HEK293 (cell line): Measurements from ENCODE around the gene ALDH4A1.
A peak's percentile ranks its signal among the peaks of the same experiment; 100 is the strongest.

Experiments
- EGR2 ChIP-seq: fragments of 450-650 bp; formaldehyde crosslinking; IDR thresholded peaks from 2 replicates; pipeline ENCODE4 v1.5.1; 2016; ENCODE audit warnings: low read depth, missing biosample characterization, missing genetic modification characterization
- GLIS2 ChIP-seq: fragments of 450-650 bp; formaldehyde crosslinking; IDR thresholded peaks from 2 replicates; pipeline ENCODE4 v1.5.1; 2016; ENCODE audit warnings: missing biosample characterization, missing genetic modification characterization
- KLF7 ChIP-seq: fragments of 450-650 bp; formaldehyde crosslinking; IDR thresholded peaks from 2 replicates; pipeline ENCODE4 v1.5.1; 2016; ENCODE audit warnings: missing biosample characterization, missing genetic modification characterization, borderline replicate concordance
- KLF8 ChIP-seq: fragments of 450-650 bp; formaldehyde crosslinking; IDR thresholded peaks from 2 replicates; pipeline ENCODE4 v1.5.1; 2016; ENCODE audit warnings: missing biosample characterization, missing genetic modification characterization
- OVOL3 ChIP-seq: fragments of 450-650 bp; formaldehyde crosslinking; IDR thresholded peaks from 2 replicates; pipeline ENCODE4 v1.5.1; 2016; ENCODE audit warnings: missing biosample characterization, missing genetic modification characterization
- SCRT2 ChIP-seq: fragments of 450-650 bp; formaldehyde crosslinking; IDR thresholded peaks from 2 replicates; pipeline ENCODE4 v1.5.1; 2016; ENCODE audit warnings: missing biosample characterization, missing genetic modification characterization
- SP7 ChIP-seq: fragments of 450-650 bp; formaldehyde crosslinking; IDR thresholded peaks from 2 replicates; pipeline ENCODE4 v1.5.1; 2016; ENCODE audit warnings: missing biosample characterization, missing genetic modification characterization
- TCF7L2 ChIP-seq: IDR thresholded peaks from 2 replicates; pipeline ENCODE4 v1.6.1; 2011; ENCODE audit warnings: low read depth, mild to moderate bottlenecking, inconsistent platforms, low read length, moderate library complexity, borderline replicate concordance
- YY2 ChIP-seq: fragments of 450-650 bp; formaldehyde crosslinking; IDR thresholded peaks from 2 replicates; pipeline ENCODE4 v1.5.1; 2016; ENCODE audit warnings: missing biosample characterization, missing genetic modification characterization
- ZBTB20 ChIP-seq: fragments of 450-650 bp; formaldehyde crosslinking; IDR thresholded peaks from 2 replicates; pipeline ENCODE4 v1.5.1; 2016; ENCODE audit warnings: missing biosample characterization, missing genetic modification characterization
- ZBTB21 ChIP-seq: fragments of 450-650 bp; formaldehyde crosslinking; IDR thresholded peaks from 2 replicates; pipeline ENCODE4 v1.5.1; 2017; ENCODE audit warnings: missing biosample characterization, missing genetic modification characterization
- ZBTB48 ChIP-seq: fragments of 450-650 bp; formaldehyde crosslinking; IDR thresholded peaks from 2 replicates; pipeline ENCODE4 v1.5.1; 2016; ENCODE audit warnings: missing biosample characterization, missing genetic modification characterization
- ZIC2 ChIP-seq: fragments of 450-650 bp; formaldehyde crosslinking; IDR thresholded peaks from 2 replicates; pipeline ENCODE4 v1.5.1; 2016; ENCODE audit warnings: missing biosample characterization, missing genetic modification characterization
- ZNF155 ChIP-seq: fragments of 450-650 bp; formaldehyde crosslinking; IDR thresholded peaks from 2 replicates; pipeline ENCODE4 v1.5.1; 2016; ENCODE audit warnings: missing biosample characterization, missing genetic modification characterization
- ZNF311 ChIP-seq: fragments of 450-650 bp; formaldehyde crosslinking; IDR thresholded peaks from 2 replicates; pipeline ENCODE4 v1.5.1; 2017; ENCODE audit warnings: missing biosample characterization, missing genetic modification characterization, borderline replicate concordance
- ZNF426 ChIP-seq: fragments of 450-650 bp; formaldehyde crosslinking; IDR thresholded peaks from 2 replicates; pipeline ENCODE4 v1.5.1; 2017; ENCODE audit warnings: missing biosample characterization, missing genetic modification characterization, mild to moderate bottlenecking, inconsistent platforms, moderate library complexity
- ZNF48 ChIP-seq: fragments of 450-650 bp; formaldehyde crosslinking; IDR thresholded peaks from 2 replicates; pipeline ENCODE4 v1.5.1; 2016; ENCODE audit warnings: missing biosample characterization, missing genetic modification characterization
- ZNF501 ChIP-seq: fragments of 450-650 bp; formaldehyde crosslinking; IDR thresholded peaks from 2 replicates; pipeline ENCODE4 v1.5.1; 2016; ENCODE audit warnings: missing biosample characterization, missing genetic modification characterization
- ZNF561 ChIP-seq: fragments of 450-650 bp; IDR thresholded peaks from 2 replicates; pipeline ENCODE4 v1.5.1; 2018; ENCODE audit warnings: missing biosample characterization, missing genetic modification characterization, borderline replicate concordance
- ZNF600 ChIP-seq: fragments of 450-650 bp; formaldehyde crosslinking; IDR thresholded peaks from 2 replicates; pipeline ENCODE4 v1.5.1; 2016; ENCODE audit warnings: missing biosample characterization, missing genetic modification characterization
- ZNF654 ChIP-seq: fragments of 450-650 bp; formaldehyde crosslinking; IDR thresholded peaks from 2 replicates; pipeline ENCODE4 v1.5.1; 2016; ENCODE audit warnings: low read depth, missing biosample characterization, missing genetic modification characterization
- ZNF677 ChIP-seq: fragments of 450-650 bp; IDR thresholded peaks from 2 replicates; pipeline ENCODE4 v1.5.0; 2018; ENCODE audit warnings: missing biosample characterization, mild to moderate bottlenecking, missing genetic modification characterization, moderate library complexity
- ZNF776 ChIP-seq: fragments of 450-650 bp; formaldehyde crosslinking; IDR thresholded peaks from 2 replicates; pipeline ENCODE4 v1.5.0; 2017; ENCODE audit warnings: missing biosample characterization, missing genetic modification characterization, borderline replicate concordance
- ZNF791 ChIP-seq: fragments of 450-650 bp; formaldehyde crosslinking; IDR thresholded peaks from 2 replicates; pipeline ENCODE4 v1.5.1; 2016; ENCODE audit warnings: missing biosample characterization, missing genetic modification characterization
- ZSCAN30 ChIP-seq: fragments of 450-650 bp; IDR thresholded peaks from 2 replicates; pipeline ENCODE4 v1.5.1; 2018; ENCODE audit warnings: missing biosample characterization, mild to moderate bottlenecking, missing genetic modification characterization, moderate library complexity
- TF ChIP-seq, protein P1 (sequence below): fragments of 450-650 bp; formaldehyde crosslinking; IDR thresholded peaks from 2 replicates; pipeline ENCODE4 v1.5.0; 2017; ENCODE audit warnings: missing biosample characterization, missing genetic modification characterization, borderline replicate concordance
- TF ChIP-seq, protein P2 (sequence below): fragments of 450-650 bp; formaldehyde crosslinking; IDR thresholded peaks from 2 replicates; pipeline ENCODE4 v1.5.1; 2016; ENCODE audit warnings: missing biosample characterization, missing genetic modification characterization
- TF ChIP-seq, protein P3 (sequence below): fragments of 450-650 bp; formaldehyde crosslinking; IDR thresholded peaks from 2 replicates; pipeline ENCODE4 v1.5.1; 2016; ENCODE audit warnings: missing biosample characterization, missing genetic modification characterization
- TF ChIP-seq, protein P4 (sequence below): fragments of 450-650 bp; formaldehyde crosslinking; IDR thresholded peaks from 2 replicates; pipeline ENCODE4 v1.5.1; 2016; ENCODE audit warnings: missing biosample characterization, missing genetic modification characterization
- TF ChIP-seq, protein P5 (sequence below): fragments of 450-650 bp; formaldehyde crosslinking; IDR thresholded peaks from 2 replicates; pipeline ENCODE4 v1.5.1; 2017; ENCODE audit warnings: missing biosample characterization, mild to moderate bottlenecking, missing genetic modification characterization, moderate library complexity
- TF ChIP-seq, protein P6 (sequence below): fragments of 450-650 bp; formaldehyde crosslinking; IDR thresholded peaks from 2 replicates; pipeline ENCODE4 v1.5.1; 2016; ENCODE audit warnings: missing biosample characterization, missing genetic modification characterization

Gene ALDH4A1

DNA sequence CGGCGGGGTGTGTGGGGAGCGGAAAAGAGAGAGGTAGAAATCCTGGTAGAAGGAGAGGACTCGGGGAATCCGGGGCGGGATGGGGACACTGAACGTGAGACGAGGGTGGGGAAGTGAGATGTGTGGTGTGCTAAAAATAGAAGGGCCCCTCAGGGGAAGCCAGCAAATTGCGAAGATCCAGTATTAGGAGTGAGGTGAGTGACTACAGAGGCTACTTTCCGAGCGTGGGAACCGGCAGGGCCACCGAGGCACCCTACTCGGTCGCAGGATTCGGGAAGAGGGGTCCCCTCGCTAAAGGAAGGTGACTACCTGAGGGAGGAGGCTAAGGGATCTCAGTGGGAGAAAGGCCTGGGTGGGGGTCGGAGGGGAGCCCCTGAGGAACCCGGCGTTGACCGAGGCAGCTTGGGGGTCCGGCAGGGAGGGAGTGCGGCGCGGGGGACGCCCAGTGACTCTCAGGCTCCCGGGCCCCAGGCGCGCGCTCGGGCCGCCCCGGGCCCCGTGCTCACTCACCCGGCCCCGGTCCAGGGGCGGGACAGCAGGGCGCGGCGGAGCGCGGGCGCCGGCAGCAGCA lies 318 bp downstream of the ALDH4A1 start (continued):
- TF ChIP-seq ZSCAN30 (no peak), OVOL3 (no peak), ZNF600 (tag by site-specific recombination) (no peak), ZNF791 (tag by site-specific recombination) (no peak), SCRT2 (no peak), ZNF561 (peak; percentile 51; the same call in 1 of the 2 replicates), ZBTB20 (peak; percentile 95), ZNF426 (no peak), ZNF311 (no peak), GLIS2 (tag by site-specific recombination) (peak; percentile 84), KLF8 (tag by site-specific recombination) (0 out of 2 replicates have a peak, but pooled peaks have one; percentile 12), EGR2 (no peak), ZNF48 (tag by site-specific recombination) (no peak), YY2 (tag by site-specific recombination) (no peak), KLF7 (tag by site-specific recombination) (no peak), SP7 (tag by site-specific recombination) (no peak), TCF7L2 (no peak), ZNF776 (tag by site-specific recombination) (no peak), ZNF677 (no peak), ZNF501 (no peak), ZIC2 (tag by site-specific recombination) (peak; percentile 15; the same call in 1 of the 2 replicates), ZNF155 (no peak), ZNF654 (tag by site-specific recombination) (no peak), ZBTB21 (0 out of 2 replicates have a peak, but pooled peaks have one; percentile 16), ZBTB48 (peak; percentile 72; the same call in 1 of the 2 replicates)
- TF ChIP-seq, protein P1, sequence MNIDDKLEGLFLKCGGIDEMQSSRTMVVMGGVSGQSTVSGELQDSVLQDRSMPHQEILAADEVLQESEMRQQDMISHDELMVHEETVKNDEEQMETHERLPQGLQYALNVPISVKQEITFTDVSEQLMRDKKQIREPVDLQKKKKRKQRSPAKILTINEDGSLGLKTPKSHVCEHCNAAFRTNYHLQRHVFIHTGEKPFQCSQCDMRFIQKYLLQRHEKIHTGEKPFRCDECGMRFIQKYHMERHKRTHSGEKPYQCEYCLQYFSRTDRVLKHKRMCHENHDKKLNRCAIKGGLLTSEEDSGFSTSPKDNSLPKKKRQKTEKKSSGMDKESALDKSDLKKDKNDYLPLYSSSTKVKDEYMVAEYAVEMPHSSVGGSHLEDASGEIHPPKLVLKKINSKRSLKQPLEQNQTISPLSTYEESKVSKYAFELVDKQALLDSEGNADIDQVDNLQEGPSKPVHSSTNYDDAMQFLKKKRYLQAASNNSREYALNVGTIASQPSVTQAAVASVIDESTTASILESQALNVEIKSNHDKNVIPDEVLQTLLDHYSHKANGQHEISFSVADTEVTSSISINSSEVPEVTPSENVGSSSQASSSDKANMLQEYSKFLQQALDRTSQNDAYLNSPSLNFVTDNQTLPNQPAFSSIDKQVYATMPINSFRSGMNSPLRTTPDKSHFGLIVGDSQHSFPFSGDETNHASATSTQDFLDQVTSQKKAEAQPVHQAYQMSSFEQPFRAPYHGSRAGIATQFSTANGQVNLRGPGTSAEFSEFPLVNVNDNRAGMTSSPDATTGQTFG (tag by site-specific recombination), result no peak
- TF ChIP-seq, protein P2, sequence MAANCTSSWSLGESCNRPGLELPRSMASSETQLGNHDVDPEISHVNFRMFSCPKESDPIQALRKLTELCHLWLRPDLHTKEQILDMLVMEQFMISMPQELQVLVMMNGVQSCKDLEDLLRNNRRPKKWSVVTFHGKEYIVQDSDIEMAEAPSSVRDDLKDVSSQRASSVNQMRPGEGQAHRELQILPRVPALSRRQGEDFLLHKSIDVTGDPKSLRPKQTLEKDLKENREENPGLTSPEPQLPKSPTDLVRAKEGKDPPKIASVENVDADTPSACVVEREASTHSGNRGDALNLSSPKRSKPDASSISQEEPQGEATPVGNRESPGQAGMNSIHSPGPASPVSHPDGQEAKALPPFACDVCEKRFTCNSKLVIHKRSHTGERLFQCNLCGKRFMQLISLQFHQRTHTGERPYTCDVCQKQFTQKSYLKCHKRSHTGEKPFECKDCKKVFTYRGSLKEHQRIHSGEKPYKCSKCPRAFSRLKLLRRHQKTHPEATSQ (tag by site-specific recombination), result no peak
- TF ChIP-seq, protein P3, sequence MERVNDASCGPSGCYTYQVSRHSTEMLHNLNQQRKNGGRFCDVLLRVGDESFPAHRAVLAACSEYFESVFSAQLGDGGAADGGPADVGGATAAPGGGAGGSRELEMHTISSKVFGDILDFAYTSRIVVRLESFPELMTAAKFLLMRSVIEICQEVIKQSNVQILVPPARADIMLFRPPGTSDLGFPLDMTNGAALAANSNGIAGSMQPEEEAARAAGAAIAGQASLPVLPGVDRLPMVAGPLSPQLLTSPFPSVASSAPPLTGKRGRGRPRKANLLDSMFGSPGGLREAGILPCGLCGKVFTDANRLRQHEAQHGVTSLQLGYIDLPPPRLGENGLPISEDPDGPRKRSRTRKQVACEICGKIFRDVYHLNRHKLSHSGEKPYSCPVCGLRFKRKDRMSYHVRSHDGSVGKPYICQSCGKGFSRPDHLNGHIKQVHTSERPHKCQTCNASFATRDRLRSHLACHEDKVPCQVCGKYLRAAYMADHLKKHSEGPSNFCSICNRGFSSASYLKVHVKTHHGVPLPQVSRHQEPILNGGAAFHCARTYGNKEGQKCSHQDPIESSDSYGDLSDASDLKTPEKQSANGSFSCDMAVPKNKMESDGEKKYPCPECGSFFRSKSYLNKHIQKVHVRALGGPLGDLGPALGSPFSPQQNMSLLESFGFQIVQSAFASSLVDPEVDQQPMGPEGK, result peak; percentile 45
- TF ChIP-seq, protein P4, sequence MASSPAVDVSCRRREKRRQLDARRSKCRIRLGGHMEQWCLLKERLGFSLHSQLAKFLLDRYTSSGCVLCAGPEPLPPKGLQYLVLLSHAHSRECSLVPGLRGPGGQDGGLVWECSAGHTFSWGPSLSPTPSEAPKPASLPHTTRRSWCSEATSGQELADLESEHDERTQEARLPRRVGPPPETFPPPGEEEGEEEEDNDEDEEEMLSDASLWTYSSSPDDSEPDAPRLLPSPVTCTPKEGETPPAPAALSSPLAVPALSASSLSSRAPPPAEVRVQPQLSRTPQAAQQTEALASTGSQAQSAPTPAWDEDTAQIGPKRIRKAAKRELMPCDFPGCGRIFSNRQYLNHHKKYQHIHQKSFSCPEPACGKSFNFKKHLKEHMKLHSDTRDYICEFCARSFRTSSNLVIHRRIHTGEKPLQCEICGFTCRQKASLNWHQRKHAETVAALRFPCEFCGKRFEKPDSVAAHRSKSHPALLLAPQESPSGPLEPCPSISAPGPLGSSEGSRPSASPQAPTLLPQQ (tag by site-specific recombination), result 0 out of 2 replicates have a peak, but pooled peaks have one; percentile 29
- TF ChIP-seq, protein P5, sequence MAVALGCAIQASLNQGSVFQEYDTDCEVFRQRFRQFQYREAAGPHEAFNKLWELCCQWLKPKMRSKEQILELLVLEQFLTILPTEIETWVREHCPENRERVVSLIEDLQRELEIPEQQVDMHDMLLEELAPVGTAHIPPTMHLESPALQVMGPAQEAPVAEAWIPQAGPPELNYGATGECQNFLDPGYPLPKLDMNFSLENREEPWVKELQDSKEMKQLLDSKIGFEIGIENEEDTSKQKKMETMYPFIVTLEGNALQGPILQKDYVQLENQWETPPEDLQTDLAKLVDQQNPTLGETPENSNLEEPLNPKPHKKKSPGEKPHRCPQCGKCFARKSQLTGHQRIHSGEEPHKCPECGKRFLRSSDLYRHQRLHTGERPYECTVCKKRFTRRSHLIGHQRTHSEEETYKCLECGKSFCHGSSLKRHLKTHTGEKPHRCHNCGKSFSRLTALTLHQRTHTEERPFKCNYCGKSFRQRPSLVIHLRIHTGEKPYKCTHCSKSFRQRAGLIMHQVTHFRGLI (tag by site-specific recombination), result no peak
- TF ChIP-seq, protein P6, sequence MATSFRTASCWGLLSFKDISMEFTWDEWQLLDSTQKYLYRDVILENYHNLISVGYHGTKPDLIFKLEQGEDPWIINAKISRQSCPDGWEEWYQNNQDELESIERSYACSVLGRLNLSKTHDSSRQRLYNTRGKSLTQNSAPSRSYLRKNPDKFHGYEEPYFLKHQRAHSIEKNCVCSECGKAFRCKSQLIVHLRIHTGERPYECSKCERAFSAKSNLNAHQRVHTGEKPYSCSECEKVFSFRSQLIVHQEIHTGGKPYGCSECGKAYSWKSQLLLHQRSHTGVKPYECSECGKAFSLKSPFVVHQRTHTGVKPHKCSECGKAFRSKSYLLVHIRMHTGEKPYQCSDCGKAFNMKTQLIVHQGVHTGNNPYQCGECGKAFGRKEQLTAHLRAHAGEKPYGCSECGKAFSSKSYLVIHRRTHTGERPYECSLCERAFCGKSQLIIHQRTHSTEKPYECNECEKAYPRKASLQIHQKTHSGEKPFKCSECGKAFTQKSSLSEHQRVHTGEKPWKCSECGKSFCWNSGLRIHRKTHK (tag by site-specific recombination), result no peak
